ENCODE measurements around the gene FRA10AC1.
"Not testable (repeated sequence)": the region's sequence is repeated elsewhere in the genome, so short reads cannot be mapped to it uniquely, and the experiment has no call there.

FRA10AC1 gene

GRCh38 chr10:93703066-93703465 is 674 bp upstream of the FRA10AC1 start:
- no peak for DNase-seq (ENCODE audit: low read depth in 2 of 2)

- no peak for DNase-seq (ENCODE audit: low read depth in 2 of 2)
These were observed 554 bp downstream of the FRA10AC1 start for GRCh38 chr10:93701866-93702209.

- DNase-seq (ENCODE audit: low read depth in 2 of 2): no peak
These were observed 5.2 kb downstream of the FRA10AC1 start for GRCh38 chr10:93697207-93697606.

GRCh38 chr10:93696582-93696981 is 5.8 kb downstream of the FRA10AC1 start:
- DNase-seq (ENCODE audit: low read depth in 2 of 2): not testable (repeated sequence)

GRCh38 chr10:93695740-93696139 is 6.7 kb downstream of the FRA10AC1 start:
- DNase-seq (ENCODE audit: low read depth in 2 of 2): no peak

- no peak for DNase-seq (ENCODE audit: low read depth in 2 of 2)
These were observed 14.7 kb downstream of the FRA10AC1 start for GRCh38 chr10:93687737-93688136.

- DNase-seq (ENCODE audit: low read depth in 2 of 2): no peak
These were observed 21.9 kb downstream of the FRA10AC1 start for GRCh38 chr10:93680412-93681047.

GRCh38 chr10:93678805-93679587 is 23.4 kb downstream of the FRA10AC1 start:
- no peak for DNase-seq (ENCODE audit: low read depth in 2 of 2)

- no peak for DNase-seq (ENCODE audit: low read depth in 2 of 2)
These were observed 24.0 kb downstream of the FRA10AC1 start for GRCh38 chr10:93678386-93678785.

GRCh38 chr10:93673791-93674190 is 28.6 kb downstream of the FRA10AC1 start:
- DNase-seq (ENCODE audit: low read depth in 2 of 2): no peak

- DNase-seq (ENCODE audit: low read depth in 2 of 2): no peak
These were observed 29.5 kb downstream of the FRA10AC1 start for GRCh38 chr10:93672890-93673289.

GRCh38 chr10:93672022-93672678 is 30.2 kb downstream of the FRA10AC1 start:
- DNase-seq (ENCODE audit: low read depth in 2 of 2): no peak

GRCh38 chr10:93671042-93671441 is 31.4 kb downstream of the FRA10AC1 start:
- no peak for DNase-seq (ENCODE audit: low read depth in 2 of 2)

- no peak for DNase-seq (ENCODE audit: low read depth in 2 of 2)
These were observed 32.0 kb downstream of the FRA10AC1 start for GRCh38 chr10:93670372-93670771.

GRCh38 chr10:93667795-93668194 is 34.6 kb downstream of the FRA10AC1 start:
- DNase-seq (ENCODE audit: low read depth in 2 of 2): no peak

- DNase-seq (ENCODE audit: low read depth in 2 of 2): no peak
These were observed 36.4 kb downstream of the FRA10AC1 start for GRCh38 chr10:93666030-93666429.

- no peak for DNase-seq (ENCODE audit: low read depth in 2 of 2)
These were observed 44.6 kb downstream of the FRA10AC1 start for GRCh38 chr10:93657757-93658156.

- DNase-seq (ENCODE audit: low read depth in 2 of 2): no peak
These were observed 46.2 kb downstream of the FRA10AC1 start for GRCh38 chr10:93656155-93656554.

GRCh38 chr10:93654201-93654600 is 48.2 kb downstream of the FRA10AC1 start:
- no peak for DNase-seq (ENCODE audit: low read depth in 2 of 2)

GRCh38 chr10:93652857-93653256 is 49.5 kb downstream of the FRA10AC1 start:
- DNase-seq (ENCODE audit: low read depth in 2 of 2): no peak

GRCh38 chr10:93639791-93640190 is 62.6 kb downstream of the FRA10AC1 start:
- no peak for DNase-seq (ENCODE audit: low read depth in 2 of 2)

- no peak for DNase-seq (ENCODE audit: low read depth in 2 of 2)
These were observed 71.5 kb downstream of the FRA10AC1 start for GRCh38 chr10:93630625-93631557.

Data from stimulated activated CD8-positive, alpha-beta memory T cell treated with anti-CD3 and anti-CD28 coated beads, Interleukin-7, amount 100 ng/mL, for 1 hour (primary cell).